Esophagus (tissue), 2 donors: ENCODE measurements around the gene MTHFSD. TPM values are rescaled to one million over a fixed set of nuclear protein-coding genes. Genes with fewer than 3 reads are reported as not detected.

ENCODE experiments used
- polyA plus RNA-seq, 2 donors: library from polyadenylated mRNA; stranded (reverse); fragments of 200-250 nt; gene quantifications; one replicate each; pipeline ENCODE4 v1.2.3, GENCODE V29; 2013
- donor health status: healthy with polysubstance abuse.
- donor health status: Bipolar disorder and iron deficiency.

The MTHFSD gene
- polyA plus RNA-seq, 2 donors: 9.7 to 14.1 TPM

Other genes with a start within 250 kb of the MTHFSD start
- 1 to 10 TPM; 2.1 to 4.6 TPM for gene FOXF1, start 44.7 kb downstream of the MTHFSD start, polyA plus RNA-seq
- gene FOXC2, start 11.6 kb upstream of the MTHFSD start, polyA plus RNA-seq: under 1 TPM; 0.10 to 0.18 TPM
- under 1 TPM; 0.08 to 0.11 TPM for gene FOXL1, start 23.3 kb upstream of the MTHFSD start, polyA plus RNA-seq